Mucosa of stomach (tissue), 1 donor: Measurements from ENCODE around the gene ABCC4.
"Not testable (repeated sequence)": the region's sequence is repeated elsewhere in the genome, so short reads cannot be mapped to it uniquely, and the experiment has no call there.

ENCODE experiments used
- H3K27me3 ChIP-seq: one replicate; pipeline ENCODE4 v1.7.0; 2013; ENCODE audit warnings: mild to moderate bottlenecking, low read length; ENCODE audit not compliant: control insufficient read depth, insufficient read depth
- H3K36me3 ChIP-seq: one replicate; pipeline ENCODE4 v1.7.0; 2013; ENCODE audit warnings: low read length; ENCODE audit not compliant: control insufficient read depth, insufficient read depth
- H3K4me1 ChIP-seq: one replicate; pipeline ENCODE4 v1.7.0; 2013; ENCODE audit warnings: mild to moderate bottlenecking, low read length; ENCODE audit not compliant: control insufficient read depth, insufficient read depth
- H3K4me3 ChIP-seq: one replicate; pipeline ENCODE4 v1.7.0; 2013; ENCODE audit warnings: low read length
- H3K9ac ChIP-seq: one replicate; pipeline ENCODE4 v1.7.0; 2013; ENCODE audit warnings: mild to moderate bottlenecking, low read length, moderate library complexity
- H3K9me3 ChIP-seq: one replicate; pipeline ENCODE4 v1.7.0; 2013; ENCODE audit warnings: mild to moderate bottlenecking, low read length, moderate library complexity; ENCODE audit not compliant: control insufficient read depth
- donor health status: Pancreatic carcinoma.

The ABCC4 gene

DNA sequence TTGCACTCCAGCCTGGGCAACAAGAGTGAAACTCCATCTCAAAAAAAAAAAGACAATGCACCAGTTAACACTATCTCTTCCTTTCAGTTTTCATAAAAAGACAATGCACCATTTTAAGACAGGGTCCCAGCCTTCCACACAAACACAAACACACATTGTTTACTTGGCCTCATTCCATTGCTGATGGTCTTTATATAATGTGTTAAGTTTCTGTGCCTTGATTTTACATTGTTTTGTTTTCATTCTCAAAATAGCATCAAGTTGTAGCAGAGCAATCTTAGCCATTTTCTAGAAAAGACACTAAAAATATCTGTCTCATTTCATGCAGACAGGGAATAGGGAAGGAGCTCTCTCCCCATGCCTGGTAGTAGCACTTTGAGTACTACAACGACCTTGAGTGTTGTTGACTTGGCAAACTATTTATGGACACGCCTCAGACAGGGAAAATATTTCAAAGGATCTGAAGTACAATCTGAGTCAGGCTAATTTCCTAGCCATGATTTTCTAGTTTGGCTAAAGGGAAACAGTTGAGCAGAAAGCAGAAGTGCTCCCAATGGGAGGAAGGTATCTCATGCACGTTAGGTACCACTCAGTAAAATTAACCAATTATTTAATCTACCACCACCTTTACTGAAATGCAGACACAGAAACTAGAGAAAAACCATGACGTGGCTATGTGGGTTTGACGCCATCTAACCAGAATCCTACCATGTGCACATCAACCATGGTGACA, 120.6 kb downstream of the ABCC4 start:
- no peak overlapping the region for H3K9ac ChIP-seq
- H3K9me3 ChIP-seq = no peaks in the 10 kb centered on the region
- H3K4me1 ChIP-seq = peaks cover 16% of the 10 kb centered on the region
- no peaks in the 10 kb centered on the region for H3K27me3 ChIP-seq
- H3K36me3 ChIP-seq = no peaks in the 10 kb centered on the region
- no peak overlapping the region for H3K4me3 ChIP-seq

DNA sequence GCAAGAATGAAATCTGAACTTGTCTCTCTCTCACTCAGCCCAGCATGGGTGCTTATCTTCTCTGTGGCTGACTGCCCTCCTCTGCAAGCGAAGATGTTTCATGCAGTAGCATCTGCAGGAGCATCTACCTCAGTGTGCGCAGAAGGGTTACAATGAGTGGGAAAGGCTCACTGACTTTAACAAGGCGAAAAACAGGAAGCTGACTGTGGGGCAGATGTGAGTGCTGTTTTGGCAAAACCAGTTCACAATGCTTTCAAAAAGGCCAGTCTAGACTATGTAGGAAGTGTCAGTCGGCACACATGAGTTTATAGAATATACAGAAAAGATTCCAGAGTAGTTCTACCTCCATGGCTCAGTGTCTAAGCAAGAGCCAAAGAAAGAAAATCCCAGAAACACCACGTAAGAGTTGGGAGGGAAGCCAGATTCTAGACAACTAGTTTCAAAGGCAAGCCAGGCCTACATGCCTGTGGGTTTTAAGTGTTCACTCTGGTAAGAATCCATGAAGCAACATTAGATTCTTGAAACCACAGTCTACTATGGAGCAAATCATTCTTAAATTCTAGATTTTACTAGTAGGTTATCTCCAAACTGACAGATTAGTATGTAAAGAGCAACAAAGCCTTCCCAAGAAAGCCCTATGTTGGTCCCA, 124.5 kb downstream of the ABCC4 start:
- Histone ChIP-seq H3K27me3 (no peaks in the 10 kb centered on the region), H3K9ac (no peak overlapping the region), H3K4me1 (peaks cover 10% of the 10 kb centered on the region), H3K4me3 (no peak overlapping the region), H3K36me3 (no peaks in the 10 kb centered on the region), H3K9me3 (no peaks in the 10 kb centered on the region)

DNA sequence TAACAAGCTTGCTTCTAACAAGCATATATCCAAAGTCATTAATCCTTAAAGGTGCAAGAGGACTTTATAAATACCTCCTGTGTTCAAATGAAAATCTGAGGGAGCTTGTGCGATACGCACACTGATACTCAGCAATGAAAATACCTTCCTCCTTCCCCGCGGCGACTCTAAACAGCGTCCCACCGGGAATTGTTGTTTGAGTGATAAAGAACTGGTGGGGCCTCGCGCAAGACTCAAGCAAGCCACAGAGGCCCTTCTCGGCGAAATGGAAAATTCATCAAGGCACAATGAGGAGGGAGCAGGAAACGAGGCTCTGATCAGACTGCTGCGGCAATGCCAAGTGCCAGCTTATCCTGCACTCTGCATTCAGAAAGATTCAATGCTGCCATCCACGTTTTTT, 126.7 kb downstream of the ABCC4 start:
- H3K4me3 ChIP-seq = no peak overlapping the region
- no peaks in the 10 kb centered on the region for H3K9me3 ChIP-seq
- no peak overlapping the region for H3K9ac ChIP-seq
- no peaks in the 10 kb centered on the region for H3K27me3 ChIP-seq
- no peaks in the 10 kb centered on the region for H3K36me3 ChIP-seq
- H3K4me1 ChIP-seq = no peaks in the 10 kb centered on the region

DNA sequence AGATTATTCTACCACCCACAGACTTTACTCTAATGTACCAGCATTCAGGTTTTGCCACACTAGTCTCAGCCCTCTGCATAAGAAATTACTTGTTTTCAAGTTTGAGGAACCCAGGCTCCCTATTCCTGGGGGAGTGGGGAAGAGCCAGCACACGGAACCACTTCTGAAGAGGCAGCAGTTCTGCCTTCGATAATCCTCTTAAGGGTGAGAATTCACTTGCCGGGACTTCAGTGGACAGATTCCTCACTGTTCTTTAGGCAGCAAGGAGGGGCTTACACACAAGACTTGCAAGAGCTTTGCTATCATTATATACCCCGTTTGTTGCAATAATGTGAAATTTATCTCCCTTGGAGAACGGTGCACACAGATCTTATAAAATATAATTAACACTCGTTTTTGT, 133.1 kb downstream of the ABCC4 start:
- Histone ChIP-seq H3K9me3 (no peaks in the 10 kb centered on the region), H3K27me3 (no peaks in the 10 kb centered on the region), H3K36me3 (no peaks in the 10 kb centered on the region), H3K9ac (no peak overlapping the region), H3K4me3 (no peak overlapping the region), H3K4me1 (peaks cover 5% of the 10 kb centered on the region)

DNA sequence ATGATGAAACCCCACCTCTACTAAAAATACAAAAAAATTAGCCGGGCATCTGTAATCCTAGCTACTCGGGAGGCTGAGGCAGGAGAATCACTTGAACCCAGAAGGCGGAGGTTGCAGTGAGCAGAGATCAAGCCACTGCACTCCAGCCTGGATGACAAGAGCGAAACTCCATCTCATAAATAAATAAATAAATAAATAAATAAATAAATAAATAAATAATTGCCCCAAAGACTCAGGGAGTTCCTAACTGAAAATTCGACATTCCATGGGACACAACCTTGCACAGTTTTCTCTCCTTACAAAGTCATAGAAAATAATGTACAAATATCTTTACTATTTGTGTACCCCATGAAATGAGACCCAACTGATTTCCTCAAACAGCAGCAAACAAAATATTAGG, 134.2 kb downstream of the ABCC4 start:
- not testable (repeated sequence) for H3K27me3 ChIP-seq, H3K4me1 ChIP-seq, H3K36me3 ChIP-seq, H3K9me3 ChIP-seq, H3K9ac ChIP-seq, H3K4me3 ChIP-seq

DNA sequence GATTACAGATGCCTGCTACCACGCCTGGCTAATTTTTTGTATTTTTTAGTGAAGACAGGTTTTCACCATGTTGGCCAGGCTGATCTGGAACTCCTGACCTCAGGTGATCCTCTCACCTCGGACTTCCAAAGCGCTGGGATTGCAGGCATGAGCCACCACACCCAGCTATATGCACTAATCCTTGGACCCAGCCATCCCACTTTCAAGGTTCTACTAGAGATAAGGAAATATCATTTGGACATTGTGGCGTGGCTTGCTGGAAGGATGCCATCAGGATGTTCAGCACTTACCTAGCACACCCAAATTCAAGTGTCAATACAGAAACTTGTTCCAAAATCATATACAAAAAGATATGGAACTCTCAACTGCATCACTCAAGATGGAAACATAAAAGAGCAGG, 136.4 kb downstream of the ABCC4 start:
- Histone ChIP-seq H3K4me1 (peaks cover 9% of the 10 kb centered on the region), H3K36me3 (no peaks in the 10 kb centered on the region), H3K9ac (no peak overlapping the region), H3K4me3 (no peak overlapping the region), H3K9me3 (no peaks in the 10 kb centered on the region), H3K27me3 (no peaks in the 10 kb centered on the region)

DNA sequence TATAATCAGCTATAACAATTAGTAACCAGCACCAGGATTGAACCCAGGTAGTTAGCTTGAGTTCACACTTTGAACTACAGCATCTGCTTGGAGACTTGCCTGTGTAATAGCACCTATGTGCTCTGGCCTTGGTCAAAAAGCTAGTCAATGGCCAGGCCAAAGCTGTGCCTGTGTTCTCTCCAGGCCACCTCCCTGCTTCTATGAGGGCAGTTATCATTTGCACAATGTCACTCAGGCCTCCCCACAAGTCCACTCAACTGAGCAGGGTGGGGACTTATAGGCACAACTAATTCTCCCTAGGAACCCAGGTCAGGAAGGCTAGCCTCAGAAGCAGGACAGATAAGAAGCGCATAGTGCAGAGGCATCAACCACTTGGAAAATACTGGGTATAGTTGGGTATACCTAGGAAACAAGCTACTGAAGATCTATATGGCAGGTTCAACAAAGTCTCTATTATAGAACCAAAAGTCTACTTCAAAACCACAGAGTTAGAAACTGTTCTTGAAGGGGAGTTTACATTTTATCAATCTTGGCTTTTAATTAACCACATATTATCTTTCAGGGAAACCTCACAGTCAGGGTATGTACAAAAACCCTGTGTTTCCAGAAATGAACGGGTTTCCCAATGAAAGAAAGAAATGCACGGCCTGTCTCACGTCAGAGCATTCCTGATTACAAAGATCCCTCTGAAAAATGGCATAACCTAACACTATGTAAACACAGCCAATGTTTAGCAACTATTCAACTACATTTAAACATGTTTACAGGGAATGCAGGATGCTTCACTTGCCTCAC, 140.9 kb downstream of the ABCC4 start:
- Histone ChIP-seq H3K9ac (no peak overlapping the region), H3K4me1 (peaks cover 22% of the 10 kb centered on the region), H3K4me3 (no peak overlapping the region), H3K27me3 (no peaks in the 10 kb centered on the region), H3K9me3 (no peaks in the 10 kb centered on the region), H3K36me3 (no peaks in the 10 kb centered on the region)

DNA sequence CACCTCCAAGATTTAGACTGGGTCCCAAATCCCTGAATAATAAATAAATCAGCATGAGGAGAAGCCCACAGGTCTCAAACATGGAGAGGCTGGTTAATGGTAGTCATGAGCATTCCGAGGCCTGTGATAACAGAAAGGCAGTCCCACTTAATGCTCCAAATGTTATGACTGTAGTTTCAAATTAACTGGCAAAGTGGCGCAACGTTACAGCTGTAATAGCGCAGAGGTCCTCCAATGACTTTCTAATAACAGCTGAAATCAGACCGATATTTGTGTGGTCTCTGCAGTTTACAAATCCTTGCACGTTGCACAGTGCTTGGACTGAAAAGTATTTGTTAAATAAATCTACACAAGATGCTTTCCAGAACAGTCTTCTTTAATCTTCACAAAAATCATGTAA, 141.8 kb downstream of the ABCC4 start:
- H3K4me1 ChIP-seq = peaks cover 25% of the 10 kb centered on the region
- H3K36me3 ChIP-seq = no peaks in the 10 kb centered on the region
- no peak overlapping the region for H3K4me3 ChIP-seq
- H3K9ac ChIP-seq = no peak overlapping the region
- H3K9me3 ChIP-seq = no peaks in the 10 kb centered on the region
- no peaks in the 10 kb centered on the region for H3K27me3 ChIP-seq

DNA sequence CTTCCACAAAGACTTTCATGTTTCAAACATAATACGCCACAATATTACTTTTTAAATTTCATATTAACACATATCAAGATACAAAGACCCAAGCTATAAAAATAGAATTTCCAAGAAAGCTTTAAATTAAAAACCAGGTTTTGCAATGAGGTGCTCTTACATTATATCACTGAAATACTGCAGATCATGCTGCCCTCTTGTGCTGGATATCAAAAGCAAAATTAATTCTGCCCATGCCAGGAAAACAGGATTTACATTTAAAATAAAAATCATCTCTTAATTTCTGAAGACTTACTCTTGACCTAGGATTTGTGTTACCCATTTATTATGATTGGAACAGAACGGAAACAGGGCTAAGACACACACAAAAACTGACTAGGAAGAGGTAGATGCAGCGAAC, 145.0 kb downstream of the ABCC4 start:
- H3K9me3 ChIP-seq = no peaks in the 10 kb centered on the region
- peaks cover 54% of the 10 kb centered on the region for H3K4me1 ChIP-seq
- H3K4me3 ChIP-seq = no peak overlapping the region
- H3K27me3 ChIP-seq = no peaks in the 10 kb centered on the region
- H3K36me3 ChIP-seq = no peaks in the 10 kb centered on the region
- no peak overlapping the region for H3K9ac ChIP-seq

DNA sequence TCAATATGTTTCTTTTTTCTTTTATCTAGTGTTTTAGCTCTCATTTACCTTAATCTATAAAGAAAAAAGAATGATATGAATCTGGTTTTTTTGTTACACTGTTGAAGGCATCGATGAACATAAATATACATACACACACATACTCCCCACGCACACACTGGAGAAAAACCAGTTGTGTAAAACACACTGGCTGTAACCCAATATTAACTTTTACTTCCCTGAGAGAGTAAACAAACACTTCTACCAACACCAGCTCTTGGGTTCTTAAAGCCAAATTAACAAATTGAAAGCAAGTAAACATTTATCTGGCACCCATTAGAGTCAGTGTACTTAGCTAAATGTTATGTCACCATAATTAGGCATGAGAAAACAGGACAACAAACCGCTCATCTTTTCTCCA, 145.7 kb downstream of the ABCC4 start:
- no peak overlapping the region for H3K9ac ChIP-seq
- no peak overlapping the region for H3K4me3 ChIP-seq
- H3K4me1 ChIP-seq = peaks cover 61% of the 10 kb centered on the region
- H3K9me3 ChIP-seq = no peaks in the 10 kb centered on the region
- H3K27me3 ChIP-seq = no peaks in the 10 kb centered on the region
- no peaks in the 10 kb centered on the region for H3K36me3 ChIP-seq

DNA sequence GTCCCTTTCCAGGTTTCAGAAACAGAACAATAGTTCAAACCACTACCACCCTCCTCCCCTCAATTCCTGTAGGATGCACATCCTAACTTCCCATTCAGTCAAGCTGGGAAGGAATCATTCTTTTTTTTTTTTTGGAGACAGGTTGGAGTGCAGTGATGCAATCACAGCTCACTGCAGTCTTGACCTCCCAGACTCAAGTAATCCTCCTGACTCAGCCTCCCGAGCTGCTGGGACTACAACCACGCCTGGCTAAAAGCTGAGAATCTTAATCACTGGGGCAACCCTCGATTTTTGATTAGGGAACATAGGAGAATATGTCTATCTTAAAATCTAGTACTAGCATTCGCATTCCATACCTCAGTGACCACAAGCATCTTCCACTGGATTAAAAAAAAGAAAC, 146.2 kb downstream of the ABCC4 start:
- Histone ChIP-seq H3K4me3 (no peak overlapping the region), H3K4me1 (peaks cover 62% of the 10 kb centered on the region), H3K9me3 (no peaks in the 10 kb centered on the region), H3K27me3 (no peaks in the 10 kb centered on the region), H3K9ac (no peak overlapping the region), H3K36me3 (no peaks in the 10 kb centered on the region)

DNA sequence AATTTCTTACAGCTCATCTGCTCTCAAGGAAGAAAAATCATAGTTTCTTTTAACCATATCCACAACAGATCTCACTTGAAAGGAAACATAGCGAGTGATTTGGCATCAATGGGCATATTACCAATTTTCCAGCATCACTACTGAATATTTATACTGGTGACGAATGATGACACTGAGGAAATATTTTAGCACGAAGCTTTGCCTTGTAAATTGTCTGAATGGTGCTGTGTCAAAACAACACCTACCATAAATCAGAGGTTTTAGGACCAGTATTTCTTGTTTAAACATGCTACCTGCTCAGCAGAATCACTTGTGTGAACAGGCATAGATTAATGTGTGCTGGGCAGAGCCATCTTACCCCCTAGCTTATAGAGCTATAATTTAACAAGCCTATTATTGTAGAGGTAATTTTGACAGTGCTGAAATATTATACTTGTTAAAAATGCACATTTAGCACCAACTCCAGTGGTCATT, 146.8 kb downstream of the ABCC4 start:
- Histone ChIP-seq H3K4me3 (no peak overlapping the region), H3K9ac (no peak overlapping the region), H3K9me3 (no peaks in the 10 kb centered on the region), H3K36me3 (no peaks in the 10 kb centered on the region), H3K27me3 (no peaks in the 10 kb centered on the region), H3K4me1 (peaks cover 66% of the 10 kb centered on the region)
